GM21717 (cell line): ENCODE measurements around the gene DOHH.

ENCODE experiments used
- ATAC-seq: cut with Tn5 transposase; IDR thresholded peaks from one replicate; pipeline ENCODE4 v1.9.1; 2021; ENCODE audit warnings: mild to moderate bottlenecking, moderate library complexity; ENCODE audit not compliant: unreplicated experiment

The DOHH gene

GRCh38 chr19:3479834-3480215 lies 20.6 kb downstream of the DOHH start:
- no peak for ATAC-seq

- no peak for ATAC-seq
These were observed 21.2 kb downstream of the DOHH start for GRCh38 chr19:3479177-3479833.

- ATAC-seq, result no peak
These were observed 21.9 kb downstream of the DOHH start for GRCh38 chr19:3478409-3479176.

- no peak for ATAC-seq
These were observed 22.5 kb downstream of the DOHH start for GRCh38 chr19:3477951-3478350.

- ATAC-seq, result no peak
These were observed 23.0 kb downstream of the DOHH start for GRCh38 chr19:3477506-3477905.

- no peak for ATAC-seq
These were observed 23.6 kb downstream of the DOHH start for GRCh38 chr19:3476830-3477229.

- ATAC-seq, result no peak
These were observed 25.0 kb downstream of the DOHH start for GRCh38 chr19:3475449-3475848.

GRCh38 chr19:3474614-3475013 lies 25.9 kb downstream of the DOHH start:
- no peak for ATAC-seq

GRCh38 chr19:3474010-3474409 lies 26.5 kb downstream of the DOHH start:
- no peak for ATAC-seq

GRCh38 chr19:3471954-3472655 lies 28.4 kb downstream of the DOHH start:
- no peak for ATAC-seq

GRCh38 chr19:3470500-3471128 lies 29.9 kb downstream of the DOHH start:
- ATAC-seq, result no peak

GRCh38 chr19:3469638-3470499 lies 30.6 kb downstream of the DOHH start:
- no peak for ATAC-seq

GRCh38 chr19:3468211-3468610 lies 32.3 kb downstream of the DOHH start:
- ATAC-seq, result no peak

GRCh38 chr19:3467437-3468198 lies 32.9 kb downstream of the DOHH start:
- no peak for ATAC-seq

GRCh38 chr19:3466635-3467034 lies 33.8 kb downstream of the DOHH start:
- ATAC-seq, result no peak

GRCh38 chr19:3465552-3465951 lies 34.9 kb downstream of the DOHH start:
- no peak for ATAC-seq

- no peak for ATAC-seq
These were observed 35.8 kb downstream of the DOHH start for GRCh38 chr19:3464587-3465235.

- ATAC-seq, result no peak
These were observed 36.5 kb downstream of the DOHH start for GRCh38 chr19:3463714-3464586.
